Glomerular visceral epithelial cell (primary cell): ENCODE results near the gene GLIPR1.
"Not testable (repeated sequence)": the region's sequence is repeated elsewhere in the genome, so short reads cannot be mapped to it uniquely, and the experiment has no call there.

Experiments
- DNase-seq: peaks from one replicate; pipeline ENCODE4 v3.0.0-alpha.2; 2016; ENCODE audit errors: extremely low spot score

Gene GLIPR1

DNA sequence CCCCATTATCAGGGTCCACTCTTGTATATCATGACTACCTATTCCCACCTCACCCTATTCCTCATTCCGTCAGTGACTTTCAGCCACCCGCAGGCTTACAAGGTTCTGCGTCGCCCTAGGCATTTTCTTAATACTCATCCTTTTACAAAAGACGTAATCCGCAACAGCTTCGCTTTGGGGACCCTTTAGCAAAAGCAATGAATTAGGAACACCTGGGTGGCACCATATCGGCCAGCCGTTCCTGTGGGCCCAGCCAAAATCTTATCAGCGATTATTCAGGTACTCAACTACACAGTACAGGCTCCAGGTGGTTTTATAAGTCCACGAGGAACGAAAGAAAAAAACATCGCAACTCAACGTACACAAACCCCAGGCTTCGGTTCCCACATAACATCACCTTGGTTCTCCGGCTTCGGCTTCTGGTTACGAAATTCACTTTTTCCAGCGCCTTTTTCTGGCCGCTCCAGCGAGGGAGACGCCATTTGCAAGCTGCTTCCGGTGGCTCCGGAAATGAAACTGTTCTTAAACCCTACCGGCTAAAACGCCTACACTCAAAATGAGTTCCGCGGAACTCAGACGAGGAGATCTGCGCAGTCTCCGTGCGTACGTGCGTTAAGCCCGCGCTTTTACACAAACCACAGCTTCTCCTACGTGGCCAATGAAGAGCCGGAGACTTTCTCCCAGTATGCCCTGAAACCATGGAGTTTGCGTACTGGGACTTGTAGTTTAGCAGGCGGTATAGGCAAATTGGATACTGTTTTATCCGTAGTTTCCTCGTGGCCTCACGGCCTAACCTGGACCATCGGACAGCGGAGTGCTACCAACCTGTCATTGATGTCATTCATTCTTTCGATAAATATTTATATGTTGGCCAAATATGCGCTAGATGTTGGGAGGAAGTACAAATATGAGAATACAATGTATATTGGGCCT is 30.8 kb downstream of the GLIPR1 start, which contains the start of gene KRR1:
TSS of gene KRR1 (minus strand) at position 494 of the 933 bp plus-strand sequence. CDS start at position 482, 12 bp downstream.
- peak; percentile 96 for DNase-seq

DNA sequence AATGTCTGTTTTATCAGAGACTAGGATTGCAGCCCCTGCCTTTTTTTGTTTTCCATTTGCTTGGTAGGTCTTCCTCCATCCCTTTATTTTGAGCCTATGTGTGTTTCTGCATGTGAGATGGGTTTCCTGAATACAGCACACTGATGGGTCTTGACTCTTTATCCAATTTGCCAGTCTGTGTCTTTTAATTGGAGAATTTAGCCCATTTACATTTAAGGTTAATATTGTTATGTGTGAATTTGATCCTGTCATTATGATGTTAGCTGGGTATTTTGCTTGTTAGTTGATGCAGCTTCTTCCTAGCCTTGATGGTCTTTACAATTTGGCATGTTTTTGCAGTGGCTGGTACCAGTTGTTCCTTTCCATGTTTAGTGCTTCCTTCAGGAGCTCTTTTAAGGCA is 40.7 kb downstream of the GLIPR1 start:
- not testable (repeated sequence) for DNase-seq

DNA sequence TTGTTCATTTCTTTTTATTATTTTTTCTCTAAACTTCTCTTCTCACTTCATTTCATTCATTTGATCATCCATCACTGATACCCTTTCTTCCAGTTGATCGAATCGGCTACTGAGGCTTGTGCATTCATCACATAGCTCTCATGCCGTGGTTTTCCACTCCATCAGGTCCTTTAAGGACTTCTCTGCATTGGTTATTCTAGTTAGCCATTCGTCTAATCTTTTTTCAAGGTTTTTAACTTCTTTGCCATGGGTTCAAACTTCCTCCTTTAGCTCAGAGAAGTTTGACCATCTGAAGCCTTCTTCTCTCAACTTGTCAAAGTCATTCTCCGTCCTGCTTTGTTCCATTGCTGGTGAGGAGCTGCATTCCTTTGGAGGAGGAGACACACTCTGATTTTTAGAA is 41.6 kb downstream of the GLIPR1 start:
- peak; percentile 26 for DNase-seq

DNA sequence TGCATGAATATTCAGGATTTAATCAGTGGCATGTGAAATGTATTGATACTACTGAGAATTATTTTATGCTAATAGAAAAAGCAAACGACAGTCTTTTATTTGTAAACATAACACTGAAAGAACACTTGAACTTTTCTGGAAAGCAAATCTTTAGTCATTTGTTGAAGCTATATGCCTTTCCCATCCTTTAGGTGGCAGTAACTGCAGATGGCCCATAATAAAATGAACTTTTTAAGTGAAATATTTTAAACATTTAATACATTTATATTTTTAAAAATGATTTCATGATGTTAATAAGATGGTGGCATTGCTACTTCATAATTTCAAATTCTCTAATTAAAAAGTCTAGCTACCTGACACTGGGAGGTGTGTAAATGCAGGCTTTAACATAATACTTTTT is 44.7 kb downstream of the GLIPR1 start:
- DNase-seq: no peak

DNA sequence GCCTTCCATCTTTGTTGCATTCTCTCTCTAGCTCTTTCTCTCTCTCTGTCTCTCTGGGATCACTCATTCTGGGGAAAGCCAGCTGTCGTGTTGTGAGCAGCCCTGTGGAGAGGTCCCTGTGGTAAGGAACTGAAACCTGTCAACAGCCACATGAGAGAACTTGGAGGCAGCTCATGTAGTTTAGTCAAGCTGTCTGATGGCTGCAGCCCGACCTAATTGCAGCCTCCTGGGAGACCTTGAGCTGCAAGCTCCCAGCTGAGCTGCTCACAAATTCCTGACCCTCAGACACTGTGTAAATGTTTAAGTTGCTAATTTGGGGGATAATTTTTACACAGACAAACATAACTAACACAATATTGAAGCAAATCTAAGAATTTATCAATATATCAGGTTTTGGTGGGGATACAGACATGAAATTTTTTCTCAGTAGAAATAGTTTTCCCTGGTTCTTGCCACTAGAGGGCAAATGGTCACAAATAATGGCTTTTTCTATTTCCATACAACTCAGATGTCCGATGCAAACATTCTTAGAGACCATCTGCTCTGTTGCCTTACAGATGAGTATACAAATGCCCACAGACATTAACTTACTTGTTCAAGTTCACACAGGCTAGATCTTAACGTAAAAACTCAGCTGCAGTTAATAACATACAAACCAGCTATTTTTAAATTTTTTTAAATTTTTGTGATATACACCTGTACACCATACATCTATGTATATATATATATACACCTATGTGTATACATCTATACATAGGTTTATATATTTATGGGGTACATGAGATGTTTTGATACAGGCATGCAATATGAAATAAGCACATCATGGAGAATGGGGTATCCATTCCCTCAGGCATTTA is 46.3 kb downstream of the GLIPR1 start:
- peak; percentile 53 for DNase-seq

DNA sequence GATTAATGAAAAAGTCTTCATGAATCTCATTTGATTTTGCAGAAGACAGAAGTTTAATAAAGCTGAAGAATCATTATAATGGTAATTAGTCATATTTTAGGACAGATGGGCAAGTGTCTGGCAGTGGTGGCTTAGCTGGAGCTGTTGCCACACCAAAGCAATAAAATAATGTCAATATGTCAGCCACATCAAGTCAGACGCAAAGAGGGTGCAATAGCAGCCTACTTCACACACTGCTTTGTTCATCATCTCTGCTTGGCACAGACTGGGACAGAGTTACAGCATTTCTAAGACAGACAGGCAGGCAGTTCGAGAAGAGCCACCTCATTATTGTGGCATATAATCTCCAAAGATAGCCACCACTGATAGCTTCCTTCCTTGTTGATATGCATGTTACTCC is 47.7 kb downstream of the GLIPR1 start:
- DNase-seq: no peak

DNA sequence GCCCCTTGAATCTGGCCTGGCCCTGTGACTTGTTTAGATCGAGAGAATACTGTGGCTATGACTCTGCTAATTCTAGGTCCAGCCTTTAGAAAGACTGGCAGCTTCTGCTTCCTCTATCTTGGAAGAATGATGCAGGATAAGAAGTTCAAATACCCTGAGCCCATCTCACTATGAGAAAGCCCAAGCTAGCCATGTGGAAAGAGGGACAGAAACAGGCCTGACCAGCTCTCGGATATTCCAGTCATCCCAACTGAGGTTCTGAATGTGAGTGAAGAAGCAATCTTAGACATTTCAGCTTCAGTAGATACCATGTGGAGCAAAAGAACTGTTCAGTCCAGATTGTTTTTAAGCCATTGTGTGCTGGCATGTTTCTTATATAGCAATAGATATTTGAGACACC is 48.1 kb downstream of the GLIPR1 start:
- no peak for DNase-seq

DNA sequence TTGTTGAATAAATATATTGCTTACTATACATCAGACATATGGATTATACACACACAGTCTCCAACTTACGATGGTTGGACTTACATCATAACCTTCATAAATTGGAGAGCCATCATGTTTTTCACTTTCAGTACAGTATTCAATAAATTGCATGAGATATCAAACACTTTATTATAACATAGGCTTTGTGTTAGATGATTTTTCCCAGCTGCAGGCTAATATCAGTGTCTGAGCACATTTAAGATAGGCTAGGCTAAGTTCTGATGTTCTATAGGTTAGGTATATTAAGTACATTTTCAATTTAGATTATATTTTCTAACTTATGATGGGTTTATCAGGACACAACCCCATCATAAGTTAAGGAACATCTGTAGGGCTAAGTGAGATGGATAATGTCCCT is 48.8 kb downstream of the GLIPR1 start:
- DNase-seq: no peak

DNA sequence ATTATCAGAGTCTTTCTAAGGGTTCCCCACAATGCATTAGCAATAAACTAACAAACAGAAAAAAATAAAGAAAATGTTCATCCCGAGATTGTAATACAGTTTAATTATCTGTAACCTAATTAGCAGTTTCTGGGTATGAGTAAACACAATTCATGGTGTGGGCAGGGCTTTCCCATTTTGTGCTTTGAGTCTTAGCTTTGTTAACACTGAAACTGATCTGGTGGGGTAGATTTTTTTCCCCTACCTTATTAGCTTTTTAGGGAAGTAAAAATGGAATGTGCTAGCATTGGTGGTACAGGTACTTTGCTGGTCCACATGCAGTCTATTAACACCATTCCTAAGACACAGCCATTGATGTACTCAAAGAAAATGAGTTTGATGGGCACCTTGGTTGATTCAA is 49.3 kb downstream of the GLIPR1 start:
- DNase-seq: no peak

DNA sequence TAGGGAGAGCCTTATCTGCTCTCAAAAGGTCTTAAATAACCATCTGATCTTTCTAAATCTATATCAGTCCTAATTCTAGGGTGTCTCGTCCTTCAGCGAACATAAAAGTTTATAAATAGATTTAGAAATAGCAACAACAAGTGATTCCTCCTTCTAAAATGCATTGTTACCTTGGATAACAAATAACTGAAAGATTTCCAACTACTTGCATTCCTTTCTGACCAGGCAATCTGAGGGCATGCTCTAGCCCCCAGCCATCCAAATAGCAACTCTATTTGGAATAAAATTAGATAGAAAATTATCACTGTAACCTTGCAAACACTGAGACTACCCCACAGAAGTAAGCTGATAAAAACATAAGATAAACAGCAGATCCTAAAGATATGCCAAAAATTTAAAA is 52.7 kb downstream of the GLIPR1 start:
- DNase-seq: no peak

DNA sequence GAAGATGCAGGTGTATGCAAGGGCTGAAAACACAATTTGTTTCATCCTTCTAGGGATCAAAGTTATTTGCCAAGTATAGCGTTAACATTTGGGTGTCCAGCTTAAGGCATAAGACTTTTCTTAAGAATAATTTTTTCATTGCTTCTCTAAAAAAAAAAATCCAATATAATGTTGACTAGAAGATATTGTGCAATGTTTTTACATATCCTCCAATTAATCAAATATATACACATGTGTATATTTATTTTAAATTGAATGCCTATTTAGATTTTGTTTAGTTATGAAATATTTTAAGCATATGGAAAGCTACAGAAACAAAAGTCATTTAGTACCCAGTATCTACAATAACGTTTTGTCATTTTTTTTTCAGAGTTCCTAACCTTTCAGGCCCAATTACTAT is 59.3 kb downstream of the GLIPR1 start:
- DNase-seq: no peak

DNA sequence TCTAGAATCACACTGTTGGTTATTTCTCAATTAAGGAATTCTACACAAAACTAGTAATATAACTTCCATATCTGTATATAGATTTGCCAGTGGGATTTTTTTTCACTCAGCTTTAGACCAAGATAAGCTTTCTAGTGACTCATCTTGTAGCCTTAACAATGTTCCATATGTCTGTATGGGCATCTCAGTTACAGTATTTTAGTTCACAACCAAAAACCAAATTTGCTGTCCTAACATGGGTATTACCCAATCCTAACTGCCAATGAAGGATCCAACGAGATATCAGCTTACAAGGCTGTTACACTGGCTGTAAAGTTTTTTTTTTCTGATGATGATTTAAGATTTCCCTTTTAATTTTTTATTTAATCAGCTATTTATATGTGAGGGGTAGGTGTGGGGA is 62.4 kb downstream of the GLIPR1 start:
- no peak for DNase-seq

DNA sequence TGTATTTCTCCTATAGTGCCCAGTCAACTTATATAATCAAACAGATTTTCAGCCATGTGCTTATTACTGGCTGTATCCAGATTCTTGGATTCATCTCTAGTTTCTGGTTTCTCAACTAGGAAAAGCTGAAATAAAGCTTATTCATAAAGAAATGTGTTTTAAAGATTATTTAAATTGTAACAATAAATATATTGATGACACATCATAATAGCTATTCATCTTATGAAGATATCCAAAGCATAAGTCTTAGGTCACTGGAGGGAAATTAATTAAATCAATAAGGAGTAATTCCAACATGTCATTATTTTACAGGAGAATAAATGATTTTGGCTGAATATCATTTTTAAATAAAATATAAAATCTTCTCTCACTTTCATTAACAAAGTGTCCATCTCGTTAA is 63.0 kb downstream of the GLIPR1 start:
- DNase-seq: no peak

DNA sequence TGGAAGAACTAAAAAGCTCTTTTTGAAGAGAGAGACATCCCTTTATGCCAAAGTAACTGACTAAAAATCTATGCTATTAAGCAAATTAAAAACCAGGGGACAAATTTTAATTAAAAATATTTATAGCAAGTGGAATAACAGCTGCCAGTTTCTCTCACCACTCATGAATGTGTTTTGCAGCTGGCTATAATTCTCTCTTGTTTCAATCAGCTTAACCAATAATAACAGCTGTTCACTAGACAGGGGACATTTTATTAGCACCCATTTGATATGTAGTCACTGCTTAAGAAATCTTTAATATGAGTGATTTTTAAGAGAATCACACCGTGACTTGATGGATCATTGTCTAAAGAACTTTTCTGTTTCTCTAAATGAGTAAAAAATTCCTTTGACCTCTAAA is 65.1 kb downstream of the GLIPR1 start:
- no peak for DNase-seq

DNA sequence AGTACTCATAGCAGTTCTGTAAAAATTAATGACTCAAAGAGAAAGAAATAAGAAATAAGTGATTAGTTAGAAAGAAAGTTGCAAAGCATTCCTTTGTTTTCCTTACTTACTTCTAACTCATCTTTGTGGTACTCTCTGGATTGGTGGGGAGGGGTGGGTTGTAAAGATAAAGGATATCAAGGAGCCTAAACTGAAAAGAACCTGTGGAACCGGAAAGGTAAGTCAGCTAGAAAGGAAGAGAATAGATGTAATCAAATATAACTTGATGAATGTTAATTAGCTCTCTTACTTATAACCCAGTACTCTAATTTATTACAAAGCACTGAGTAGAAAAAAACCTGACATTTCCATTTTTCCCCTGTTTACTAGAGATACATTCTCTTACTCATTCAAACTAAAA is 68.3 kb downstream of the GLIPR1 start:
- no peak for DNase-seq

DNA sequence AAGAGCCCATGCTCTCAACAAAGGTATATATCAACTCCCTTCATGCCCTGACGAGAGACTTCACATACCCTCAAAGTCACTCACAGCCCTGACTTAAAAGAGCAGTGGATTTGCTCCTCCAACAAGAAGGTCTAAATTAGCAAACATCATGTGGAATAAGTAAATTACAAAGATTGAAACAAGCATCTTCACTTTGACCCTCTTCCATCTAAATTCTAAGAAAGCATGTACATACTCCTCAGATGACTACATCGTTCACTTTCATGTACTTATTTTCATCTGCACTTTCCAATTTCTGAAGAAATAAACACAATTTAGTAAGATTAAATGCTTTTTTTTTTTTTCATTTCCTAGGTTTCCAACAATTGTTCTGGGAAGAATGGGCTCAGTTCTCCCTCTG is 69.4 kb downstream of the GLIPR1 start:
- DNase-seq: no peak

DNA sequence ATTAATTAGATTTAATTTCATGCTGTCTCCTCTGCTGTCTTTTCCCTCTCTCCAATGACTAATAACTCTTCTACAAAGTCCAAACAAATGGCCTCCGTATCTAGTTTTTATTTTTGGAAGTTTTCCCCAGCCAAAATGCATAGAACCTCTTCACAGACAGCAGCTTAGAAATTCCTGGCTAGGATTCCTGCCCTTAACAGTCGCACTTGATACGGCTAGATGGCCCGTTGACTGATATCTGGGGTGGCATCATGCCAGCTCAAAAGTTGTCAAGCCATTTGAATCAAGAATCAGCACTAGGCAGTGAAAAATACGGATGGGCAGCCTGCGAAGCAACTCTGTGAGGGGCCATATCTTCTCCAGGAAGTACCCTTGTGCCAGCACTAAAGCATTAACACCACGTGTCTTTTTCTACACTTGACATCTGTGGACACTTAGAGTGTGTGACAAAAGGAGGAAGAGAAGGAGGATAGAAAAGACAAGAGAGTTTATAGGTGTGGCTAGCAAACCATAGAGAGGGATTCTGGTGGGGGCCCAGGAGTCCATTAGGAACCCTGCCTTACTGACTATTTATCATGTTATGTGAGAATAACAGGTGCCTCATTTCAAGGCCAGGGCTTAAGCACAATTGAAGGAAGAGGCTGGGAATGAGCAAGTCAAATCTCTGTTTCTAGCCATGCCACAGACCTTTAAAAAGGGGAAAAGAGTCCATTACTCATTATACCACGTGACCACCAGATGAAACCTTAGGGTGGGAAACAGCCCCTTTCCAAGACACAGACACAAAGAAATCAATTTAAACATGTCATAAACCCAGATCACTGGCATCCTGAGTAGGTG is 70.1 kb downstream of the GLIPR1 start:
- no peak for DNase-seq

DNA sequence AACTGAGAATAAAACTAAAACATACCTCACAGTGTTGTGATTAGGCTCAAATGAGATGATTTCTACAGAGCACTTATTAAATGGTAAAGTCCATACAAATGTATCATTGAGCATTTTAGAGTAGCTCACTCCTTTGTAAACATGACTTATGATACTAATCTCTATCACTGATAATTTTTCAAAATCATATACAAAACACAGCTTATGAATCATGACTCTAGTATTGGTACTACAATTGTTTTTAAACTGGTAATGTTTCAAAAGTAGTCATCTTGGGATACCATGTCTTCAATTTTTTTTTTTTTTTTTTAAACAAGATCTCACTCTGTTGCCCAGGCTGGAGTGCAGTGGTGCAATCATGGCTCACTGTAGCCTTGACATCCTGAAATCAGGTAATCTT is 70.9 kb downstream of the GLIPR1 start:
- no peak for DNase-seq

DNA sequence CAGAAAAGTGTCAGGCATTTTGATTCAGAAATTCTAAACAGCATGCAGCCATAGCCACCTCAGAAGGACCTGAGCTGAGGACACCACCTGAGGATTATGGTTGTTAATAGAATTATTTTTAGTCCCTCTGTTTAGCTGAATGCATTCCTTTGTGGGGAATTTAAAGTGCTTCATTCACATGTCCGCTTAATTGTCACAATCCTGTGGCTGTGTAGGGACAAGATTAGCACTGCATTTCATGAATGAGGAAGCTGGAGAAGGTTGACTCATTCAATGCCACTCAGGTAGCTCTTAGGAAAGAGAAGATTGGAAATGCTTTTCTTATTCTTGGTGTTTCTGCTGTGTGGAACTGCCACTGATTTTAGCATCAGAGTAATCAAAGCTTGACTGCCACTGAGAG is 72.8 kb downstream of the GLIPR1 start:
- DNase-seq: no peak
